AG04450 (cell line): ENCODE results near the gene DDX23. TPM values are rescaled to one million over a fixed set of nuclear protein-coding genes. Genes with fewer than 3 reads are reported as not detected.

Experiments
- CTCF ChIA-PET: fragments of 300-600, 350-600 bp; formaldehyde crosslinking; extraction: SDS; loops from one replicate; lab custom pipeline; 2022; ENCODE audit warnings: antibody characterized with exemption, inconsistent platforms; lab: Charles Lee
- POLR2A ChIA-PET: fragments of 350-600 bp; formaldehyde crosslinking; extraction: SDS; loops from one replicate; lab custom pipeline; 2021; ENCODE audit warnings: antibody characterized with exemption, inconsistent platforms; lab: Yijun Ruan, JAX
- DNase-seq: peaks from one replicate; pipeline ENCODE4 v3.0.0-alpha.2; 2011; ENCODE audit warnings: low read depth, low spot score
- H3K27ac ChIP-seq: one replicate; pipeline ENCODE4 v1.5.1; 2012; ENCODE audit warnings: low read depth, low read length, control low read depth
- H3K27me3 ChIP-seq: one replicate; pipeline ENCODE4 v1.6.0; 2012; ENCODE audit warnings: low read length; ENCODE audit not compliant: control insufficient read depth, insufficient read depth
- H3K4me3 ChIP-seq: 2 replicates; pipeline ENCODE4 v1.5.1; 2011; ENCODE audit warnings: mild to moderate bottlenecking, low read depth, low read length, control low read depth
- H3K9me3 ChIP-seq: 2 replicates; pipeline ENCODE4 v1.5.1; 2012; ENCODE audit warnings: low read length; ENCODE audit not compliant: control insufficient read depth, insufficient read depth
- polyA plus RNA-seq: library from polyadenylated mRNA; depleted of rRNA; stranded (reverse); fragments of >200 nt; gene quantifications from 2 replicates; pipeline ENCODE4 v1.2.3, GENCODE V29; 2011
- TF ChIP-seq, protein P1 (sequence below): IDR thresholded peaks from 2 replicates; pipeline ENCODE4 v1.5.1; 2011; ENCODE audit warnings: low read depth, low read length, control low read depth, inconsistent platforms

The DDX23 gene
- polyA plus RNA-seq, 1 experiment = 56.6 TPM

DNA sequence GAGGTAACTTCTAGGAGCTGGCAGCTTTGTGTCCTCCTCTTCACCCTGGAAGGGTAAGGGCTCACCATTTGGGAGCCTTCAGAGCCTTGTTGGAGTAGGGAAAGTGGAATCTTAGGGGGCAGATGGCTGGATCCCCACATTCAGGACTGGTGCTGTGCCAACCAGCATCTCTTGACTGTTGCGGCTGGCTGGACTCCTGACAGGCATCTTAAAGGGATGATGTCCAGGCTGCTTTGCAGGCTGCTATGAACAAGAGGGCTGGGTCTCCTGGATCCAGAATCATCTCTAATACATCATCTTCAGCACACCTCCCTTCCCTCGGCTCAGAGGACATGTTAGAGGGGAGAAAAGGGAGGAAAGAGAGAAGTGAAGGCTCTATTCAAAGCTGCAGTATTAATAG, 29.3 kb downstream of the DDX23 start:
- POLR2A ChIA-PET = no interaction called here

DNA sequence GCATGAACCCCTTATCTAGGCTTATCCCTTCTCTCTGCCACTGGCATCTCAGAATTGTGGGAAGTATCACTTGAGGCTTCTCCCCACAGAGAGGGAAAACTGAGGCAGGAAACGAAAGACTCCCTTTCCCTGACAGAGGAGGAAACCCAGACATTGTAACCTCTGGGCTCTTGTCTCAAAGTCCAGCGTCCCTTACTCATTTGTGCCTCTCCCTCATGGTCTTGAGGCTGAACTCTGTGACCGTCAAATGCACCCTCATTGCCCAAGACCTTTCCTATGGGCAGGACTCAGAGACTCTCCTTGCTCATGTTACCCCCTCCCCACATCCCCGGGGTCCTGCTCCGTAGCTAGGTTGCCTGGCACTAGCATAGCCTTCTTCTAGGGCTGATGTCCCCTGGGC, 29.8 kb downstream of the DDX23 start:
- no peak overlapping the region for H3K27ac ChIP-seq
- TF ChIP-seq, protein P1, sequence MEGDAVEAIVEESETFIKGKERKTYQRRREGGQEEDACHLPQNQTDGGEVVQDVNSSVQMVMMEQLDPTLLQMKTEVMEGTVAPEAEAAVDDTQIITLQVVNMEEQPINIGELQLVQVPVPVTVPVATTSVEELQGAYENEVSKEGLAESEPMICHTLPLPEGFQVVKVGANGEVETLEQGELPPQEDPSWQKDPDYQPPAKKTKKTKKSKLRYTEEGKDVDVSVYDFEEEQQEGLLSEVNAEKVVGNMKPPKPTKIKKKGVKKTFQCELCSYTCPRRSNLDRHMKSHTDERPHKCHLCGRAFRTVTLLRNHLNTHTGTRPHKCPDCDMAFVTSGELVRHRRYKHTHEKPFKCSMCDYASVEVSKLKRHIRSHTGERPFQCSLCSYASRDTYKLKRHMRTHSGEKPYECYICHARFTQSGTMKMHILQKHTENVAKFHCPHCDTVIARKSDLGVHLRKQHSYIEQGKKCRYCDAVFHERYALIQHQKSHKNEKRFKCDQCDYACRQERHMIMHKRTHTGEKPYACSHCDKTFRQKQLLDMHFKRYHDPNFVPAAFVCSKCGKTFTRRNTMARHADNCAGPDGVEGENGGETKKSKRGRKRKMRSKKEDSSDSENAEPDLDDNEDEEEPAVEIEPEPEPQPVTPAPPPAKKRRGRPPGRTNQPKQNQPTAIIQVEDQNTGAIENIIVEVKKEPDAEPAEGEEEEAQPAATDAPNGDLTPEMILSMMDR = no peak
- no peak overlapping the region for H3K4me3 ChIP-seq
- POLR2A ChIA-PET = no interaction called here
- DNase-seq = no peak
- peaks cover 3% of the 10 kb centered on the region; the same call in 1 of the 2 replicates for H3K9me3 ChIP-seq
- CTCF ChIA-PET = no interaction called here
- no peaks in the 10 kb centered on the region for H3K27me3 ChIP-seq

More for the DNA sequence above, 29.3 kb downstream of the DDX23 start:
- TF ChIP-seq, protein P1 = no peak
- Histone ChIP-seq H3K27me3 (no peaks in the 10 kb centered on the region), H3K4me3 (no peak overlapping the region), H3K27ac (no peak overlapping the region), H3K9me3 (peaks cover 3% of the 10 kb centered on the region; the same call in 1 of the 2 replicates)
- no peak for DNase-seq
- CTCF ChIA-PET = no interaction called here

GRCh38 chr12:48819986-48820725, 31.8 kb downstream of the DDX23 start:
- ChIA-PET POLR2A (no interaction called here), CTCF (interaction anchor here (0.7 to 1.5 kb wide), 7 partner anchors 24 to 159 kb away, joined by 3 to 6 read pairs (median 3); partner anchors contain the start of gene ADCY6)
- no peak for DNase-seq
- peaks cover 3% of the 10 kb centered on the region; the same call in 1 of the 2 replicates for H3K9me3 ChIP-seq
- no peak overlapping the region; the same call in 1 of the 2 replicates for H3K4me3 ChIP-seq
- H3K27ac ChIP-seq = no peak overlapping the region
- H3K27me3 ChIP-seq = no peaks in the 10 kb centered on the region
- TF ChIP-seq, protein P1 = no peak

DNA sequence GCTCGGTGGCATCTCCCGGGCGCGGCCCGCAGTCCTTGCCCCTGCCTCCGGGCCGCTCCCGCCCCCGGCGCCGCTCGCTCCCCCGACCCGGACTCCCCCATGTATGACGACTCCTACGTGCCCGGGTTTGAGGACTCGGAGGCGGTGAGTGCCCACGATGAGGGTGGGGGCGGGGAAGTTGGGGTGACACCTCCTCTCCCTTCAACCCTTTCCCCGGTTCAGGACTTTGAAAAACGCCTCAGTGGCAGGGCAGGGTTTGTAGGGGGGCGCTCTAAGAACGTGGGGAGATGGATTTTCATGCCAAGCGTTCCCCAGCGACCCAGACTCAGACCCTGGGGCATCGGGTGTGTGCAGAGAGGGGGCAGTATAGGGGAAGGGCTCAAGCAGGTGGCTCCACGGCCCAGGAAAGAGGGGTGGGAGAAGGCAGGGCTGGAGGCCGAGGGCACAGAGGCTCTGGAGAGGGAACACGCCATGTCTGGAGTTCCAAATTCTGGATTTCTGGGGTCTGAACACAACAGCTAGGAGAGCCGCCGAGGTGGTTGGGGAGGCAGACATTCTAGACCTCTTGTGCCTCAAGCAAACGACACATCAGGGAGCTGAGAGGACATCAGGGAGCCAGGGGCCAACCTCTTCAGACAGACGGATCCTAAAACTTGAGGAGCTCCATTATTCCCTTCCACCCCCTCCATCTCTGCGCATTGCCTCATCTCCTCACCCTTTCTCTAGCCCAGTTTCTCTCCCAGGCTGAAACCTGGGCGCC, 33.0 kb downstream of the DDX23 start:
- ChIA-PET CTCF (interaction anchor here (0.7 to 1.5 kb wide), 7 partner anchors 23 to 160 kb away, joined by 3 to 6 read pairs (median 3); partner anchors contain the start of gene ADCY6), POLR2A (no interaction called here)
- Histone ChIP-seq H3K27me3 (no peaks in the 10 kb centered on the region), H3K9me3 (peaks cover 3% of the 10 kb centered on the region; the same call in 1 of the 2 replicates), H3K4me3 (peak overlapping the region; percentile 76), H3K27ac (peak overlapping the region; percentile 31)
- TF ChIP-seq, protein P1 = no peak; the same call in 1 of the 2 replicates
- DNase-seq = no peak
